T-cell (primary cell): Measurements from ENCODE around the gene HBP1. TPM values are rescaled to one million over a fixed set of nuclear protein-coding genes. Genes with fewer than 3 reads are reported as not detected.

Experiments
- ATAC-seq, 4 experiments: fragments of 200-7000 bp in 3 of 4; fragments of 150-1000 bp in 1 of 4; cut with Tn5 transposase; replicated peaks in 1 of 4; 1 replicate in 3 of 4; 2 replicates in 1 of 4; pipeline ENCODE4 v1.10.0; 2021; ENCODE audit warnings: moderate library complexity in 3 of 4, mild to moderate bottlenecking in 2 of 4, moderate number of reproducible peaks in 1 of 4
- CTCF ChIA-PET, 2 donors: fragments of 300-600 bp; sonication (Branson Sonifier 250); formaldehyde crosslinking; loops; one replicate each; lab custom pipeline; 2022; ENCODE audit warnings: antibody characterized with exemption in 2 of 2; lab: Charles Lee
- POLR2A ChIA-PET, 2 donors: fragments of 300-600 bp; sonication (Branson Sonifier 250); formaldehyde crosslinking; loops; one replicate each; lab custom pipeline; 2022; ENCODE audit warnings: antibody characterized with exemption in 2 of 2; lab: Charles Lee
- DNase-seq, 35 experiments: peaks; one replicate each; pipeline versions ENCODE4 v3.0.0 to v3.0.0-alpha.2; 2013 to 2023
- H3K27ac ChIP-seq: one replicate; pipeline ENCODE4 v1.5.1; 2013; ENCODE audit warnings: low read length
- H3K27me3 ChIP-seq, 2 experiments: replicated peaks in 1 of 2; 1 replicate in 1 of 2; 2 replicates in 1 of 2; pipeline versions ENCODE4 v1.6.1 to v1.7.0; 2013; ENCODE audit warnings: low read length in 1 of 2, mixed read lengths in 1 of 2; ENCODE audit not compliant: control insufficient read depth in 2 of 2, insufficient read depth in 2 of 2; ENCODE audit errors: extremely low read depth in 1 of 2
- H3K36me3 ChIP-seq, 2 donors: 1 replicate in 1 of 2; 2 replicates in 1 of 2; pipeline versions ENCODE4 v1.6.1 to v1.7.0; 2013; ENCODE audit warnings: low read length in 1 of 2; ENCODE audit not compliant: control insufficient read depth in 2 of 2, insufficient read depth in 1 of 2; ENCODE audit errors: extremely low read depth in 1 of 2
- H3K4me1 ChIP-seq, 2 experiments: 1 replicate in 1 of 2; 2 replicates in 1 of 2; pipeline versions ENCODE4 v1.6.1 to v1.7.0; 2013; ENCODE audit warnings: low read length in 2 of 2, mixed read lengths in 1 of 2; ENCODE audit not compliant: insufficient read depth in 2 of 2, control insufficient read depth in 1 of 2; ENCODE audit errors: extremely low read depth in 1 of 2
- H3K4me3 ChIP-seq, 2 donors: 1 replicate in 1 of 2; 2 replicates in 1 of 2; pipeline versions ENCODE4 v1.5.1 to v1.7.0; 2013; ENCODE audit warnings: mild to moderate bottlenecking in 2 of 2, low read length in 1 of 2, moderate library complexity in 1 of 2; ENCODE audit not compliant: control insufficient read depth in 1 of 2; ENCODE audit errors: extremely low read depth in 1 of 2
- H3K9me3 ChIP-seq: 2 replicates; pipeline ENCODE4 v1.7.0; 2013
- H3K27ac Mint-ChIP-seq, 2 donors: one replicate each; pipeline ENCODE4 v1.8.0; 2020 to 2021; ENCODE audit warnings: mild to moderate bottlenecking in 2 of 2, mixed read lengths in 2 of 2
- H3K27me3 Mint-ChIP-seq, 2 donors: one replicate each; pipeline ENCODE4 v1.8.0; 2021 to 2022; ENCODE audit warnings: mixed read lengths in 2 of 2
- H3K36me3 Mint-ChIP-seq: one replicate; pipeline ENCODE4 v1.8.0; 2021; ENCODE audit warnings: mixed read lengths
- H3K4me1 Mint-ChIP-seq, 3 donors: one replicate each; pipeline ENCODE4 v1.8.0; 2020 to 2022; ENCODE audit warnings: mixed read lengths in 3 of 3, mild to moderate bottlenecking in 1 of 3
- H3K4me3 Mint-ChIP-seq, 3 donors: one replicate each; pipeline ENCODE4 v1.8.0; 2020 to 2022; ENCODE audit warnings: mild to moderate bottlenecking in 3 of 3, mixed read lengths in 3 of 3, moderate library complexity in 3 of 3
- H3K9me3 Mint-ChIP-seq, 3 donors: one replicate each; pipeline ENCODE4 v1.8.0; 2020 to 2022; ENCODE audit warnings: mixed read lengths in 3 of 3
- WGBS: methylation state at CpG from one replicate; pipeline ENCODE4 v1.1.5; 2013; ENCODE audit warnings: missing lambda C conversion rate; ENCODE audit not compliant: insufficient coverage; 5-methylcytosine and 5-hydroxymethylcytosine counted together
- total RNA-seq, 35 experiments: library from RNA in 6 of 35; stranded (reverse) in 6 of 35; fragments of 120-200 nt in 1 of 35; gene quantifications; one replicate each; pipeline versions ENCODE4 v1.2.1 to v1.2.4 and lab custom pipeline; 2013 to 2026

HBP1 gene
- total RNA-seq, 5 donors from 2014 or later (not counting 1 experiment from before 2014, with no cell fraction given) = 78.6 to 211 (median 92.0) TPM

- peaks cover 71% of the 10 kb centered on the region for H3K36me3 Mint-ChIP-seq
- CTCF ChIA-PET = interaction anchor here (1.0 to 1.3 kb wide), 2 partner anchors 9 to 15 kb away, joined by 3 read pairs; no protein-coding TSS in a partner anchor
- POLR2A ChIA-PET = interaction anchor here (0.5 to 1.6 kb wide), 3 partner anchors 12 to 31 kb away, joined by 4 to 12 read pairs (median 5); no protein-coding TSS in a partner anchor
Measured at GRCh38 chr7:107208024-107208521, 39.3 kb downstream of the HBP1 start.

GRCh38 chr7:107208563-107208962 is 39.8 kb downstream of the HBP1 start:
- ChIA-PET CTCF (interaction anchor here in 1 of 2 donors (1.3 kb wide), 1 partner anchor 9 kb away, joined by 3 read pairs; no protein-coding TSS in a partner anchor), POLR2A (interaction anchor here (0.6 to 1.6 kb wide), 3 partner anchors 13 to 442 kb away, joined by 3 to 5 read pairs (median 4); no protein-coding TSS in a partner anchor)
- Histone ChIP-seq H3K36me3 (peaks cover 15 to 70% of the 10 kb centered on the region in 2 donors), H3K9me3 (no peaks in the 10 kb centered on the region), H3K4me1 (no peaks in the 10 kb centered on the region), H3K27me3 (no peaks in the 10 kb centered on the region), H3K27ac (no peak overlapping the region), H3K4me3 (no peak overlapping the region)
- no peak for DNase-seq
- no peaks in the 10 kb centered on the region for H3K27me3 Mint-ChIP-seq
- ATAC-seq = no peak
- H3K9me3 Mint-ChIP-seq = peaks cover 0 to 5% (median 0%) of the 10 kb centered on the region in 3 donors
- no CpG with 5 or more reads among the region's 5 CpGs for WGBS
- no peak overlapping the region for H3K27ac Mint-ChIP-seq
- peaks cover 73% of the 10 kb centered on the region for H3K36me3 Mint-ChIP-seq
- no peaks in the 10 kb centered on the region for H3K4me1 Mint-ChIP-seq
- H3K4me3 Mint-ChIP-seq = no peak overlapping the region

More at GRCh38 chr7:107208024-107208521, 39.3 kb downstream of the HBP1 start:
- Mint-ChIP-seq H3K4me3 (no peak overlapping the region), H3K27ac (peak overlapping the region; percentile 24 to 50), H3K27me3 (no peaks in the 10 kb centered on the region), H3K4me1 (no peaks in the 10 kb centered on the region), H3K9me3 (no peaks in the 10 kb centered on the region)
- DNase-seq = no peak
- Histone ChIP-seq H3K27me3 (no peaks in the 10 kb centered on the region), H3K4me1 (no peaks in the 10 kb centered on the region), H3K9me3 (no peaks in the 10 kb centered on the region), H3K36me3 (peaks cover 15 to 75% of the 10 kb centered on the region in 2 donors), H3K4me3 (no peak overlapping the region), H3K27ac (no peak overlapping the region)
- WGBS = no CpG with 5 or more reads among the region's 3 CpGs
- ATAC-seq = no peak

DNA sequence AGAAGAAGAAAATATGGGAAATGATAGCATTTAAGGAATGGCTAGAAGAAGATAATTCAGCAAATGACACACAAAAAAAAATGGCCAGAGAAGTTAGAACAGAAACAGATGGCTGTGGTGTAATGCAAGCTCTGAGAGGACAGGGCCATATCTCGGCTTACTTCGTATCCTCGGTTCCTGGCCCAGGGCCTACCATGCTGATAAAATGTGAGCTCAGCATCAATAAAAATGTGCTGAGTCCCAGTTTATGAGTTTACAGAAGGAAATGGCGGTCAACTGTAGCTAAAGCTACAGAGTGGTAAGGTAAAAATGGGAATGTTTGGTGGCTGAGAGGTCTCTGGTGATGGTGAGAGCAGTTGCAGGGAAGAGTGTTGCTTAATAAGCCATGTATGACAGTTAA is 40.8 kb downstream of the HBP1 start:
- ATAC-seq (no peak), DNase-seq (no peak)
- CTCF ChIA-PET = interaction anchor here in 1 of 2 donors (0.7 kb wide), 1 partner anchor 8 kb away, joined by 3 read pairs; no protein-coding TSS in a partner anchor
- no peak overlapping the region for H3K4me3 Mint-ChIP-seq
- no peaks in the 10 kb centered on the region for H3K27me3 Mint-ChIP-seq
- H3K27ac Mint-ChIP-seq = peak overlapping the region in 1 of 2 donors; percentile 24
- H3K27ac ChIP-seq = no peak overlapping the region
- peaks cover 71% of the 10 kb centered on the region for H3K36me3 Mint-ChIP-seq
- no peaks in the 10 kb centered on the region for H3K9me3 ChIP-seq
- no peak overlapping the region for H3K4me3 ChIP-seq
- POLR2A ChIA-PET = interaction anchor here in 1 of 2 donors (1.6 kb wide), 1 partner anchor 15 kb away, joined by 5 read pairs; no protein-coding TSS in a partner anchor
- H3K9me3 Mint-ChIP-seq = peaks cover 0 to 10% (median 0%) of the 10 kb centered on the region in 3 donors
- no peaks in the 10 kb centered on the region for H3K4me1 ChIP-seq
- peaks cover 11 to 60% of the 10 kb centered on the region in 2 donors for H3K36me3 ChIP-seq
- WGBS = 98% methylated on average over 4 of the region's 4 CpGs
- no peaks in the 10 kb centered on the region for H3K27me3 ChIP-seq
- no peaks in the 10 kb centered on the region for H3K4me1 Mint-ChIP-seq

DNA sequence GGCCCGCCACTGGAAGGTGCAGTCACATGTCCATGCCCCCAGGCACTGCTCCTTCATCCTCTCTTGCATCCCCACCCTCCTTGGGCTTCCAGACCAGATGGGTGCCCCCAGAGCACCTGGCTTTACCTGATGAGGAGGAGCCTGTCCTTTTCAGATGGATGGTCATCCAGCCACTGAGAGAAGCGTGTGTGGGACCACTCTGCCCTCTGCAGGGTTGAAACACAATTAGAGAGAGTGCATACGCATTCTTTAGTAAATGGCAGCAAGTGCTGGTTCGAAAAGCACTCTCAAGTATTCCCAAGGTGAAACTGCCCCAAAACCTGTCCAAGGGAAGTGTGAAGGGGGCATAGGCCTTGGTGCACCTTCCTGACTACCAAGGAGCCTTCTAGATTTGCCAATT is 41.6 kb downstream of the HBP1 start:
- H3K27me3 ChIP-seq = no peaks in the 10 kb centered on the region
- no peaks in the 10 kb centered on the region for H3K4me1 ChIP-seq
- peaks cover 0 to 14% (median 3%) of the 10 kb centered on the region in 3 donors for H3K9me3 Mint-ChIP-seq
- no peak overlapping the region for H3K27ac ChIP-seq
- POLR2A ChIA-PET = no interaction called here
- H3K36me3 Mint-ChIP-seq = peaks cover 68% of the 10 kb centered on the region
- H3K36me3 ChIP-seq = peaks cover 7 to 52% of the 10 kb centered on the region in 2 donors
- no peak overlapping the region for H3K27ac Mint-ChIP-seq
- no peaks in the 10 kb centered on the region for H3K27me3 Mint-ChIP-seq
- no peak overlapping the region for H3K4me3 ChIP-seq
- 100% methylated on average over 4 of the region's 4 CpGs for WGBS
- no peak overlapping the region for H3K4me3 Mint-ChIP-seq
- DNase-seq = no peak
- H3K9me3 ChIP-seq = no peaks in the 10 kb centered on the region
- peak in 1 of 4 experiments; percentile 3 for ATAC-seq
- CTCF ChIA-PET = no interaction called here
- no peaks in the 10 kb centered on the region for H3K4me1 Mint-ChIP-seq

- peaks cover 0 to 31% (median 3%) of the 10 kb centered on the region in 3 donors for H3K9me3 Mint-ChIP-seq
- no peaks in the 10 kb centered on the region for H3K4me1 ChIP-seq
- no peaks in the 10 kb centered on the region for H3K27me3 Mint-ChIP-seq
- ATAC-seq (no peak), DNase-seq (no peak)
- 100% methylated on average over 1 of the region's 2 CpGs for WGBS
- peaks cover 69% of the 10 kb centered on the region for H3K36me3 Mint-ChIP-seq
- ChIA-PET POLR2A (interaction anchor here in 1 of 2 donors (0.5 to 0.7 kb wide), 2 partner anchors 27 to 64 kb away, joined by 3 read pairs; no protein-coding TSS in a partner anchor), CTCF (interaction anchor here in 1 of 2 donors (0.8 to 0.9 kb wide), 2 partner anchors 662 to 933 kb away, joined by 3 to 4 read pairs; no protein-coding TSS in a partner anchor)
- peaks cover 7 to 33% of the 10 kb centered on the region in 2 donors for H3K36me3 ChIP-seq
- H3K4me1 Mint-ChIP-seq = no peaks in the 10 kb centered on the region
- no peak overlapping the region for H3K4me3 Mint-ChIP-seq
- no peaks in the 10 kb centered on the region for H3K27me3 ChIP-seq
- no peak overlapping the region for H3K4me3 ChIP-seq
- no peaks in the 10 kb centered on the region for H3K9me3 ChIP-seq
- peak overlapping the region in 1 of 2 donors; percentile 53 for H3K27ac Mint-ChIP-seq
- no peak overlapping the region for H3K27ac ChIP-seq
Measured at GRCh38 chr7:107212725-107213124, 43.9 kb downstream of the HBP1 start.

- WGBS = 100% methylated on average over 5 of the region's 5 CpGs
- H3K27ac ChIP-seq = no peak overlapping the region
- ChIA-PET CTCF (no interaction called here), POLR2A (no interaction called here)
- no peaks in the 10 kb centered on the region for H3K27me3 ChIP-seq
- no peaks in the 10 kb centered on the region for H3K4me1 ChIP-seq
- H3K9me3 ChIP-seq = no peaks in the 10 kb centered on the region
- no peak for DNase-seq
- Mint-ChIP-seq H3K9me3 (peaks cover 0 to 31% (median 3%) of the 10 kb centered on the region in 3 donors), H3K4me1 (no peaks in the 10 kb centered on the region), H3K36me3 (peaks cover 70% of the 10 kb centered on the region), H3K4me3 (no peak overlapping the region), H3K27ac (peak overlapping the region in 1 of 2 donors; percentile 53), H3K27me3 (no peaks in the 10 kb centered on the region)
- H3K4me3 ChIP-seq = no peak overlapping the region
- ATAC-seq = no peak
- H3K36me3 ChIP-seq = peaks cover 7 to 28% of the 10 kb centered on the region in 2 donors
Measured at GRCh38 chr7:107213193-107213788, 44.5 kb downstream of the HBP1 start.
